ENCODE data around the gene OOSP2.

OOSP2 gene

GRCh38 chr11:60084631-60085273 lies 44.5 kb downstream of the OOSP2 start:
- no peak for DNase-seq

GRCh38 chr11:60085909-60086308 lies 45.7 kb downstream of the OOSP2 start:
- DNase-seq: no peak

GRCh38 chr11:60087239-60087638 lies 47.0 kb downstream of the OOSP2 start:
- DNase-seq: no peak

DNA sequence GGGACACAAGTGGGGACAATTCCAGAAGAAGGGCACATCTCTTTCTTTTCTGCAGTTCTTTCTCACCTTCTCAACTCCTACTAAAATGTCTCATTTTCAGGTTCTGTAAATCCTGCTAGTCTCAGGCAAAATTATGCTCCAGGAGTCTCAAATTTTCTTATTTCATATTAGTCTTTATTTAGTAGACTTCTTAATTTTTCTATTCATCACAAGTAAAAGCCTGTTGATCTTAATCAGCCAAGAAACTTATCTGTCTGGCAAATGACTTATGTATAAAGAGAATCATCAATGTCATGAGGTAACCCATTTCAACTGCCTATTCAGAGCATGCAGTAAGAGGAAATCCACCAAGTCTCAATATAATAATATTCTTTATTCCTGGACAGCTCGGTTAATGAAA lies 48.2 kb downstream of the OOSP2 start, which contains the start of gene MS4A2:
Gene MS4A2 (plus strand): TSS at position 301 of the 400 bp plus-strand sequence. CDS start 102 bp downstream, outside the sequence.
- no peak for DNase-seq

DNA sequence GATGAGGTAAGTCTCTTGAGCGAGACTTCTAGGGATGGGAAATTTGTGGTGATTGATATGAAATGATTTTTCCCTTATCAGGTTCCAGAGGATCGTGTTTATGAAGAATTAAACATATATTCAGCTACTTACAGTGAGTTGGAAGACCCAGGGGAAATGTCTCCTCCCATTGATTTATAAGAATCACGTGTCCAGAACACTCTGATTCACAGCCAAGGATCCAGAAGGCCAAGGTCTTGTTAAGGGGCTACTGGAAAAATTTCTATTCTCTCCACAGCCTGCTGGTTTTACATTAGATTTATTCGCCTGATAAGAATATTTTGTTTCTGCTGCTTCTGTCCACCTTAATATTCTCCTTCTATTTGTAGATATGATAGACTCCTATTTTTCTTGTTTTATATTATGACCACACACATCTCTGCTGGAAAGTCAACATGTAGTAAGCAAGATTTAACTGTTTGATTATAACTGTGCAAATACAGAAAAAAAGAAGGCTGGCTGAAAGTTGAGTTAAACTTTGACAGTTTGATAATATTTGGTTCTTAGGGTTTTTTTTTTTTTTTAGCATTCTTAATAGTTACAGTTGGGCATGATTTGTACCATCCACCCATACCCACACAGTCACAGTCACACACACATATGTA lies 55.4 kb downstream of the OOSP2 start:
- no peak for DNase-seq

GRCh38 chr11:60097189-60097588 lies 57.0 kb downstream of the OOSP2 start:
- no peak for DNase-seq

All from CD4-positive, alpha-beta T cell treated with Interleukin-15 for 1 hour (primary cell).